DMS 273 treated with DMSO at 0.1 percent for 48 hours (cell line): ENCODE results near the gene PARN.
"Not testable (repeated sequence)": the region's sequence is repeated elsewhere in the genome, so short reads cannot be mapped to it uniquely, and the experiment has no call there.

Experiments
- DNase-seq: peaks from one replicate; lab custom pipeline; 2025; lab: John Stamatoyannopoulos, UW

PARN gene

DNA sequence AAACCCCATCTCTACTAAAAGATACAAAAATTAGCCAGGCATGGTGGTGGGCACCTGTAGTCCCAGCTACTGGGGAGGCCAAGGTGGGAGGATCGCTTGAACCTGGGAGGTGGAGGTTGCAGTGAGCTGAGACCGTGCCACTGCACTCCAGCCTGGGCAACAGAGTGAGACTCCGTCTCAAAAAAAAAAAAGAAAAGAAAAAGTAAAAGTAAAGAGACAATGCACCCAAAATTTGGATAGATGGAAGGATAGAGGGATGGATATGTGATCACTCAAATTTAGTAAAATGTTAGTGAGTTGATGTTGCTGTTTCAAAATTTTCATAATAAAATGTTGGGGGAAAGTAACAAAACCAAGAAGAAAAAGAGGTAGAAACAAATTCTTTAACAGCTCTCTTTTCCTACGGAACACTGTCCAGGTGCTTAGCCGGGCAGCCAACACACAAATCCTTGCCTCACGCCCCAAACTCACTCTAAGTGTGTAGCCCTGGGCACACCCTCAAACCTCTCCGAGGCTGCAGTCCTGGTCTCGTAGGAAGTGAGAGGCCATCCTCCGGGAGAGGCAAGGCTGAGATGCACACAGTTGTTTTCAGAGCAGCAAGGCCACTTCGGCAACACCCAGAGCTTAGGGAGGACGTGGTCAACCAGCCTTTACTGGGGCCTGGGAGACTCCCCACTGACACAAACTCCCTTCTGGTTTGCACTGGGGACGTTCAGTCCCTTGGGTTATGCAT is 228.9 kb downstream of the PARN start:
- DNase-seq: not testable (repeated sequence)

GRCh38 chr16:14400285-14400977 is 229.6 kb downstream of the PARN start:
- DNase-seq: no peak

GRCh38 chr16:14399378-14400284 is 230.4 kb downstream of the PARN start:
- no peak for DNase-seq

DNA sequence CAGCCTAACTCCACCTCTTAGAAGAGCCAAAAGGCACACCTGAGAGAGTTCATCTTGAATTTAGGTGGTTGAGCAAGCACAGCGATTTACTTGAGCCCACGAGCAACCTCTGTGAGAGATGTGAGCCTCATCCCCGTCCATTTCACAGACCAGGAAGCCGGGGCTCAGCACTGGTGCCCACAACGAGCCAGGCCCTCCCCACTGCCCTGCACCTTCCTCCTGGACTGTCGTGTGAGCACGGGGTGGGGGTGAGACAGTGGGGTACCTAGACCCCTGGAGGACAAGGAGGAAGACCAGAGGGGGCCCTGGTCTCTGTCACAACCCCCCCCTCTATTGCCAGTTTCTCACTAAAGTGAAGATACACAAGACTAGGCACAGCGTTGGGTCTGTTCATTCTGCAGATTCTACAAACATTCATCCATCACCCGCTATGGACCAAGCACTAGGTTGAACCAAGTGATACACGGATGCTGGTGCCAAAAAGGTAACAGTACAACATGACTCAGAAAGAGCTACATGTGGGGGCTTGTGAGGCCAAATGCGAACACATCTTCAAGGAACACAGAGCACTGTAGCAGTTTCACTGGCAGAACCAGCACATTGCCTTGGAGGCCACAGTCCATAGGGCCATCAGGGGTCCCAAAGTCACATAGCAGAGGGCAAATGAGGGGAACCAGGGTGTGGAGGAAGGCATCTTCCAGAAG is 231.9 kb downstream of the PARN start:
- DNase-seq: no peak

DNA sequence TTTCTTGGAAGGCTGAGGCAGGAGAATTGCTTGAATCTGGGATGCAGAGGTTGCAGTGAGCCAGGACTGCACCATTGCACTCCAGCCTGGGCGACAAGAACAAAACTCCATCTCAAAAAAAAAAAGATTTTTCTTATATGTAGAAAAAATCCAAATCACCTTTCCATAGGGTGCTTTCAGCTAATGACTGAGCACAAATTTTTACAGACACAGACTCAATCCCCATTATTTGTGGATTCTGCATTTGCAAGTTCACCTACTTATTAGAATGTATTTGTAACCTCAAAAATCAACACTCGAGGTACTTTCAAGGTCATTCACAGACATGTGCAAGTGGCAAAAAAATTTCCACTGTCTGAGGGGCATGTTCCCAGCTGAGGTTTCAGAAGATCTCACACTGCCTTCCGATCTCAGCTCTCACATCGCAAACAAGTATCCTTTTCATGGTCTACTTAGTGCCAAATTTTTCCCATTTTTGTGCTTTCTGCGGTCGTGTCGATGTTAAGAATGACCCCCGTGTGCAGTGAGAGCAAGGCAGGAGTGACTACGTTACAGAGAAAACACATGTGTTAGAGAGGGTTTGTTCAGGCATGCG is 234.3 kb downstream of the PARN start:
- DNase-seq: not testable (repeated sequence)

- DNase-seq: no peak
Measured at GRCh38 chr16:14394834-14395233, 235.2 kb downstream of the PARN start.

DNA sequence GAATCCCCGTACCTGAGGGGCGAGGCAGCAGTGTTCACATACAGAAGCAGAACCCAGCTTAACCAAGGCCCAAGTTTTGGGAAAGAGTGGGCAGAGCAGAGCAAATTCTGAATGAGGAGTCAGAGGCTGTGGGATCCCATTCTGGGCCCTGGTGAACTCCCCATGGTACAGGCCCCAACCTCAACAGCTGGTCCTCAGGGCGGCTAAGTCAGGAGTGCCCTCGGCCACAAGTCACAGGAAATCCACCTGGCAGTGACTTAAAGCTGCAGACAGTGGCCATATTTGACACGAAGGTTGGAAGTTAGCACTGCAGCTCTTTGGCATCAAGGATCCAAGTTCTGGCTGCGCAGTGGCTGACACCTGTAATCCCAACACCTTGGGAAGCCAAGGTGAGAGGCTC is 237.1 kb downstream of the PARN start:
- no peak for DNase-seq

DNA sequence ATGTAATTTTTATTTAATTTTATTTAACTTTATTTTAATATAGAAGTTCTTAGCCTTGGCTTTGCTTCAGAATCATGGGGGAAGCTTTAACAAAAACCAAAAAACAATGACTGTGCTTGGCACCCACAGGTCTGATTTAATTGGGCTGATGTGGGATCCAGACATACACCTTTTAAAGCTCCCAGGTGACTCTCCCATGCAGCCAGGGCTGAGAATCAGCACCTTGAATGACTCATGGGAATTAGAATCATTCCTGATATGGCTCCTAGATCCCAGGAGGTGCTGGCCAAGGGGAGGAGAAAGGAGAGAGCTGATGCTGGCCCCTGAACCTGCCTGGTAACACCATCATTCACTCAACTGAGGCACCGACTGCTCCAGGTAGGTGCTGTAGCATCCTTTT is 240.7 kb downstream of the PARN start:
- no peak for DNase-seq

GRCh38 chr16:14388243-14388642 is 241.8 kb downstream of the PARN start:
- DNase-seq: no peak

- DNase-seq: no peak
Measured at GRCh38 chr16:14386115-14386514, 243.9 kb downstream of the PARN start.
